Measurements from ENCODE around the gene SUGP1. TPM values are rescaled to one million over a fixed set of nuclear protein-coding genes. Genes with fewer than 3 reads are reported as not detected.

Gene SUGP1
- total RNA-seq, 4 donors from 2014 or later = 16.1 to 40.2 (median 39.0) TPM

DNA sequence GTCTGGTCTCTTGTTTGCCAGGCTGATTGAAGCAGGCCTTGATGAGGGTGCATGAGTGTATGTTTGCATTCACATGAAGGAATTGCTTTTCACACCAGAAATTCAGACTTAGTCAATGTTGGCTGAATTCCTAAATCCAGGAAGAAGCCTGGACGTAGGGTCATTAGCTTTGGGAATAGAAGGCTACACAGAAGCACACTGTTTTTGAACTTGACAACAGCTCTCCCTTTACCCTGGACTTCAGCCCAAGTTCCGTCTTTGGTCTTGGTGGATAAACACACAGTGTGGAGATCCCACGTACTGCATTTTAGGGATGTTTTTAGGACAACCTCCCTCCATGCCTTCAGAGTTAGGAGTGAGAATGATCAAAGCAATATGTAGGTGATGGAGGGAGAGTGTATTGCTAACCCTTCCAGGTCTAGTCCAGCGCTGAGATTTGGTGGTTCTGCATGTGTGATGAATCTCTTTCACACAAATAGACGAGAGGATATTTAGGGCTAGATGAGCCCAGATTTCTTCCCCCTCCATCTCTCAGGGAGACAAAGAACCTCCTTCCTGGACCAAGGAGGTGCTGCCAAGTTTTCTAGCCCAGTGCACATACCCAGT lies 70.0 kb downstream of the SUGP1 start:
- DNase-seq (ENCODE audit: low spot score in 2 of 2) = no peak
- no peak overlapping the region for H3K4me3 ChIP-seq (ENCODE audit: low read depth, poor library complexity, severe bottlenecking)
- TF ChIP-seq CTCF (IDR thresholded peaks at IDR 0.05) = no peak
- TF ChIP-seq POLR2A (IDR thresholded peaks at IDR 0.05) = no peak
- intact Hi-C loops (cut with DNase I; ENCODE audit: low total_unique reads) = no loop called here
- WGBS, 2 donors = 59 to 66% methylated on average over 5 of the region's 5 CpGs

DNA sequence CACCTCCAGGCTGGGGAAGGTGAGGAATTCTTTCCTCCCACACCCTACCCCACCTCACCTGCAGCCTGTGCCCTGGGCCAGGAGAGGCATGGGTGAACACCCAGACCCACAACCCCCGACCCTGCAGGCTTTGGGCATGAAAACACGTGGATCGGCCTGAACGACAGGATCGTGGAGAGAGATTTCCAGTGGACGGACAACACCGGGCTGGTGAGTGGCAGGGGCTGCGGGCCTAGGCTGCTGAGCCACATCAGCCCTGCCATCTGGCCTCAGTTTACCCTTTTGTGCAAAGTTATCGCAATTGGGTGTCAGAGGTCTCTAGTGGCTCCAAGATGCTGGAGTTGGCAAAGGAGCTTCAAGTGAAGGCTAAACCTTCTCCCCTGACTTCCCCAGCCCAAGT lies 79.8 kb downstream of the SUGP1 start:
- intact Hi-C loops (cut with DNase I; ENCODE audit: low total_unique reads) = no loop called here
- 67 to 85% methylated on average over 9 of the region's 9 CpGs for WGBS, 2 donors

GRCh38 chr19:19239675-19240074 lies 80.6 kb downstream of the SUGP1 start:
- TF ChIP-seq POLR2A (IDR thresholded peaks at IDR 0.05) (no peak), CTCF (IDR thresholded peaks at IDR 0.05) (no peak)
- no peak overlapping the region for H3K4me3 ChIP-seq (ENCODE audit: low read depth, poor library complexity, severe bottlenecking)
- DNase-seq (ENCODE audit: low spot score in 2 of 2) = no peak
- intact Hi-C loops (cut with DNase I; ENCODE audit: low total_unique reads) = no loop called here

More for the DNA sequence above, 79.8 kb downstream of the SUGP1 start:
- no peak overlapping the region for H3K4me3 ChIP-seq (ENCODE audit: low read depth, poor library complexity, severe bottlenecking)
- no peak for DNase-seq (ENCODE audit: low spot score in 2 of 2)
- TF ChIP-seq CTCF (IDR thresholded peaks at IDR 0.05) (no peak), POLR2A (IDR thresholded peaks at IDR 0.05) (no peak)

GRCh38 chr19:19238126-19238894 lies 82.0 kb downstream of the SUGP1 start:
- 76 to 83% methylated on average over 11 to 18 of the region's 18 CpGs for WGBS, 2 donors
- TF ChIP-seq CTCF (IDR thresholded peaks at IDR 0.05) = no peak
- no peak for TF ChIP-seq POLR2A (IDR thresholded peaks at IDR 0.05)
- DNase-seq (ENCODE audit: low spot score in 2 of 2) = no peak
- intact Hi-C loops (cut with DNase I; ENCODE audit: low total_unique reads) = no loop called here
- H3K4me3 ChIP-seq (ENCODE audit: low read depth, poor library complexity, severe bottlenecking) = no peak overlapping the region

GRCh38 chr19:19236173-19236572 lies 84.1 kb downstream of the SUGP1 start:
- intact Hi-C loops (cut with DNase I; ENCODE audit: low total_unique reads) = no loop called here
- H3K4me3 ChIP-seq (ENCODE audit: low read depth, poor library complexity, severe bottlenecking) = no peak overlapping the region
- no peak for TF ChIP-seq POLR2A (IDR thresholded peaks at IDR 0.05)
- TF ChIP-seq CTCF (IDR thresholded peaks at IDR 0.05) = no peak
- no peak for DNase-seq (ENCODE audit: low spot score in 2 of 2)
